IPS-18c (cell line): ENCODE results near the gene PLG.
"Not testable (repeated sequence)": the region's sequence is repeated elsewhere in the genome, so short reads cannot be mapped to it uniquely, and the experiment has no call there.

Experiments used
- H3K4me3 ChIP-seq: 2 replicates; pipeline ENCODE4 v1.7.0; 2013; ENCODE audit warnings: low read depth, mild to moderate bottlenecking, low read length, moderate library complexity; ENCODE audit not compliant: insufficient read depth
- H3K9me3 ChIP-seq: one replicate; pipeline ENCODE4 v1.6.1; 2013; ENCODE audit warnings: mild to moderate bottlenecking, low read length, moderate library complexity; ENCODE audit not compliant: control insufficient read depth, insufficient read depth

Gene PLG

DNA sequence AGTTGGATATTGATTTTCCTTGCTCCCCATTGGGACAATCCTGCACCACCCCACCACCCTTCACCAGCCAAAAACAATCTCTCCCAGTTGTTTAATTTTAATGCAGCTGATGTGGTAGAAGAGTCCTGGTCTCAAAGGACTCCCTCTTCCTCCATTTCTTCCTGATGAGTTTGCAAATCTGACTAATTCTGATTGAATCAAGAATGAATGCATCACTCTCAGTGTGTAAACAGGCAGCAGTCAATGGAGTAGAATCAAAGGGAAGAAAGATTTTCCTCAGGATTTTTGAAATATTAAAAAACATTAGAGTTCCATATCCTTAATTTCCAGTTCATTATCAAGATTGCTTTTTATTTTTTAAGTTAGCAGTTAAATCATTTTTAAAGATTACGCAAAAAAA, 54.0 kb downstream of the PLG start:
- H3K4me3 ChIP-seq = no peak overlapping the region
- H3K9me3 ChIP-seq = peaks cover 2% of the 10 kb centered on the region

DNA sequence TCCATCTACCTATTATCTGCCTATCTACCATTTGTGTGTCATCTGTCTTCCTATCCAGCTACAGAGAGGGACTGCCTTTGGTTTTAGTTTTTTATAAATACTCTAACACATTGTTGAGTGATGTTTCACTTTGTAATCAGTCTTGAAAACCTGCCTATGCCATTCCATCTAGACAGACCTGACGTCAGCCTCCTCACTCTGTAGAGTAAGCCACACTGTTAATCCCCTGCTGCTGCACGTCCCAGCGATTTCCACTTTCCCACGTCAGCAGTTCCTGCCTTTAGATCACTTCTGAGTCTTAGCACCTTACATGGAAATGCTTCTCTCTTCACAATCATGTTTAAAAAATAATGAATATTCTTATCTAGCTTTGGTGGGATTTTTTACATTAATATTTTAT, 54.8 kb downstream of the PLG start:
- peaks cover 2% of the 10 kb centered on the region for H3K9me3 ChIP-seq
- H3K4me3 ChIP-seq = no peak overlapping the region

DNA sequence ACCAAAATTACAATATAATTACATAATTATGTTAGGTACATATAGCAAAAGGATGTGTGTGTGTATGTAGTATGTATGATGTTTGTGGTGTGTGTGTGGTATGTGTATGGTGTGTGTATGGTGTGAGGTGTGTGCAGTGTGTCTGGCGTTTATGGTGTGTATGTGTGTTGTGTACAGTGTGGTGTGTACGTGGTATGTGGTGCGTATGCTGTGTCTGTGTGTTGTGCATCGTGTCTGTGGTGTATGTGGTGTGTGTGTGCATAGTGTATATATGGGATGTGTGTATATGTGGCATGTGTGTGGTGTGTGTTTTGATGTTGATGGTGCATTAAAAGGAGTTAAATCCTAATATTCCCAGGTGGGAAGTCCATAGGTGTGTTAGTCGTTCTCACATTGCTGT, 62.8 kb downstream of the PLG start:
- Histone ChIP-seq H3K9me3 (no peaks in the 10 kb centered on the region), H3K4me3 (no peak overlapping the region)

DNA sequence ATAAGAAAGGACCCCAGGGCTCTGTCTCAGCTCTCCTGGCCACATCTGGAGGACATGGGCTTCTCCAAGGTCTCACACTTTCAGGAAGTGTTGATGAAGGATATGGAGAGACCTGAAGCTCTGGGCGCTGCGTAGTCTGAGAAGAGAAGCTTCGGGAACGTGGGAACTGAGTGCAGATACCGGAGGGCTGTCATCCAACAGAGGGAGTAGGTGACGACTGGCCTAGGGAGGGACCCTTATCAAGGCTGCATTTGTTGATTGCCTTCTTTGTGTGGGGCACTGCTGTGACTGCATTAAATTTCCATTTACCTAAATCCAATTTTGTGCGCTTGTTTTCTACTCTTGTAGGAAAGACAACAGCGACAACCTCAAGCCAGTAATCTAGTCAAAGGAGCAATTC, 63.4 kb downstream of the PLG start:
- H3K4me3 ChIP-seq = no peak overlapping the region
- H3K9me3 ChIP-seq = no peaks in the 10 kb centered on the region

DNA sequence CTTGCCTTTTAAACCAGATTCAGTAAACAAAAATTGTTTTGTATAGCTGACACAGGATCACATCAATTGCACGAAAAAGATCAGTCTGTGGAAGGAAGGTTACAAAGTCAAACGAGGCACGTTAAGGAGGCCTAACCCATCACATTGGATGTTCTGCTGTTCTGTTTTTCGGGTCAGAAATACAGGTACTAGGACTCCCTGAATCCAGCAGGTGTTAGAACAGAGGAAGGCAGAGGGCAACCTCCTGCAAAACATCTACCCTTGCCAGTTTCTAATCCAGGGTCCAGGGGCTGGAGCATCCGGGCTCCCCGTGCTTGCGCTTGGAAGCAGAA, 64.6 kb downstream of the PLG start:
- no peaks in the 10 kb centered on the region for H3K9me3 ChIP-seq
- peak overlapping the region; percentile 64 for H3K4me3 ChIP-seq

DNA sequence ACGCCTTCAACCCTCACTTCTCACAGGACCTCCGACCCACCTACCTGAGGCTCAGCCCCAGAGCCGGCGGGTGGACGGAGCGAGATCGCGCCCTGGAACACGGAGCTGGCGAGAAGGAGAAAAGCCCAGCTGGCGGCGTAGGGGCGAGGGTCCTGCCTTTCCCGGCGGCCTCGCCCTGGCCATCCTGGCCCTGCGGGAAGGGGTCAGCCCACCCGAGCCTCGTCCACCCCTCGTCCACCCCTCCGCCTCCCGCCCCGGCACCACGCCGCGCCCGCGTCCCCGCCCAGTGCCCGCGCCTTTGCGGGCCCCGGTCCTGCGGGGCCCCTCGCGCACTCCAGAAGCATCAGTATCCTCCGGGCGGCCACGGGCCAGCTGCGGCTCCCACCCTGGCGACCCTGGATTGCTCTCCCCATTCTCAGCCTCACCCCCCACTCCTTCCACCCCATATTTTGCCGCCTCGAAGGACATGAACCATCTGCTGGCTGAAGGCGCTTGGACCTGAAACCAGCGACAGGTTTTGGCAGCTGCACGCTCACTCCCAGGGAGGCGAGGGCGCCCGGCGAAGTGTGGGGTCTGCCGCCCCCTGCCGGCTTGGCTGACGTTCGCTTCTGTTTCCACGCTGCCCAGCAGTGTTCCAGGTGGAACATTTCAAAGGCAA, 65.1 kb downstream of the PLG start:
- Histone ChIP-seq H3K4me3 (peak overlapping the region; percentile 64), H3K9me3 (no peaks in the 10 kb centered on the region)

DNA sequence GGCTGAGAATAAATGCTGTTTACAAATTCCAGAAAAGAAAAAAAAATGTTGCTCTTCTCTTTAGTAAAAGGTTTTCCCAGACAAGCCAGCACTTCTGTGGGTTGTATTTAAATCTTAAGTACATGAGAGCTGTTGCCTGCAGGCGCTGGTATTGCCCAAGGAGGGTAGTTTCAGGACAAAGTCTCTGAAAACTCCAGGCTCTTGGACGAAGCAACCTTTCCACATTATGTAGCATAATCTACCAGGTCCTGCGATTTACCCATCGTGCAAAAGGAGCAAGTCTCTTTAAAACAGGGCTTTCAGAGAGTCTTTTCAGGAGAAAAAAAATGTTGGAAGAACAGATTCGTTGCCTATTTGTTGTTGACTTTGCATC, 65.6 kb downstream of the PLG start:
- Histone ChIP-seq H3K4me3 (no peak overlapping the region; the same call in 1 of the 2 replicates), H3K9me3 (no peaks in the 10 kb centered on the region)

DNA sequence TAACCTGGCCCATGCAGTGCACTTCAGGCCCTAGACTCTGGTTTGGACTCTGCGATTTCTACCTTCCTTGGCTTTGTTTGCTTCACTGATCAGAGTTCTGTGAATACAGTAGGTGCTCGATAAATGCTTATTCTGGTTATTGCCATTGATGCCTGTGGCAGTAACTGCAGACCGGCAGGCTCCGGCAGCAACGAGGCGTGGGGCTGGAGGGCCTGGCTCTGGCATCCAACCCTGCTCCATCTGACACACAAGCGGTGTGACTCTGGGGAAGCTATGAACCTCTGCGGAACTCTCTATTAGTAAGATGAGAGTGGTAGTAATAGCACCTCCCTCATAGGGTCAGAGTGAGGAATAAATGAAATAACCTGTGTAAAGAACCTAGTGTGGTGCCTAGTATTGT, 66.1 kb downstream of the PLG start:
- H3K9me3 ChIP-seq = no peaks in the 10 kb centered on the region

DNA sequence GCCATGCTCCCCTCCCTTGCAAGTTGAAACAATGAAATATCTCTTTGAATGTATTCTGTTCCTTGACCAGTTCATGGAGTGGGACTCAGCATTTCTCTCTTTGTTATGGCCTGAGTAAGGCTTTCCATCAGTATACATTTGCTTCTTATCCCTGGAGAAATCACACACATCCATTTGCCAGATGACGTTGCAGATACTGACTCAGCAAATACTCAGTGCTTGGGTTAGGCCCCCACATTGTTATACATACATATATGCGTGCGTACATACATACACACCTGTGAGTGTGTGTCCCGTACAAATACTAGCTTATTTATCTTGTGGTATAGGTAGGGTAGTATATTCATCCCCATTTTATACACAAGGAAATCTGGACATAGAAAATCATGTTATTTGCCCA, 72.4 kb downstream of the PLG start:
- Histone ChIP-seq H3K9me3 (no peaks in the 10 kb centered on the region), H3K4me3 (no peak overlapping the region)

More for the DNA sequence above, 66.1 kb downstream of the PLG start:
- no peak overlapping the region for H3K4me3 ChIP-seq

DNA sequence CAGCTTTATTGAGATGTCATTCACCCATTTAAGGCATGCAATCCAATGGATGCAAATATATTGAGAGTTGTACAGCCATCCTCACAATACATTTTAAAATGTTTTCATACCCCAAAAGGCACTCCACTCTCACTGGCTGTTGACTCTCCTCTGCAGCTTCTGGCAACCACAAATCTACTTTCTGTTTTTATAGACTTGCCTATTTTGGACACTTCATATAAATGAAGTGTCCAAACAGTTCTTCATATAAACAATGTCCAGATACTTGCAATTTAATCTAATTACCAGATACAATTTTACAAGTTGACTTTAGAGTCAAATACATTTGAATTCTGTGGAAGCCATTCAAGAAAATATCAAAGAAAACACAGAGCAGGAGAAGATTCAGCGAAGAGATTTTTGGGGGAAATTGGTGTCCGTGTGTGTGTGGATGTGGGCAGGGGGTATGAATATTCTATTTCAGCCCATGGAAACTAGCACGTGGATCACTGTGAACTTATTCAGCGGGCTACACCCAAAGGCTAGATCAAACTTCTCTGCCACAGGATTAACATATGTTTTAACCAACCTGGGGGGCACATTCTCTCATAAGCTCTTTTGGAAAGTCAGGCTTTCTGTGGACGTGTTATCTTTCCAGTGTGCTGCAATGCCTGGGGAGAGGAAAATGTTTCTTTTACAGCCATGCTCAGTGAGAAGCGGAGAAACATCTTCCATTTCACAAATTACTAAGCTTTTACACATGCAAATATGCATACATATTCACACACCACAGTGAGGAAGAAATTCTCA, 73.9 kb downstream of the PLG start:
- no peaks in the 10 kb centered on the region for H3K9me3 ChIP-seq
- H3K4me3 ChIP-seq = no peak overlapping the region

DNA sequence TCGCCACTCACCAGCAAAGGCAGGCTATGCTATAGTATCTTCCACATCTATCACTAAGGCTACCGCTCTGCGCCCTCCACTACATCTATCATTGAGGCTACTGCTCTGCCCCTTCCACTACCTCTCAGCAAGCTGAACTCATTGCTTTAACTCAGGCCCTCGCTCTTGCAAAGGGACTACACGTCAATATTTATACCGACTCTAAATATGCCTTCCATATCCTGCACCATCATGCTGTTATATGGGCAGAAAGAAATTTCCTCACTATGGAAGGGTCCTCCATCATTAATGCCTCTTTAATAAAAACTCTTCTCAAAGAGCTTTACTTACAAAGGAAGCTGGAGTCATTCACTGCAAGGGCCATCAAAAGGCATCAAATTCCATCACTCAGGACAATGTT, 77.1 kb downstream of the PLG start:
- H3K4me3 ChIP-seq = not testable (repeated sequence)

DNA sequence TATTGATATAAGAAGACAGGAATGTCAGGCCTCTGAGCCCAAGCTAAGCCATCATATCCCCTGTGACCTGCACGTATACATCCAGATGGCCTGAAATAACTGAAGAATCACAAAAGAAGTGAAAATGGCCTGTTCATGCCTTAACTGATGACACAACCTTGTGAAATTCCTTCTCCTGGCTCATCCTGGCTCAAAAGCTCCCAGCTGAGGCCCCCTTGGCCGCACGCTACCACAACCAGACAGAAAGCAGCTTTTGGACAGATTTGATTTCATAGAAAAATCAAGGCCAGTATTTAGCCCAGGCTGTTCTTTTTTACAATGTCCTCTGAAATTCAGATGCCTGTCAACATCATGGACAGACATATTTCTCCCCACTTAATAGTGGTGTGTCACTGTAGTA, 78.6 kb downstream of the PLG start:
- H3K9me3 ChIP-seq, H3K4me3 ChIP-seq: not testable (repeated sequence)

More for the DNA sequence above, 77.1 kb downstream of the PLG start:
- H3K9me3 ChIP-seq = not testable (repeated sequence)

DNA sequence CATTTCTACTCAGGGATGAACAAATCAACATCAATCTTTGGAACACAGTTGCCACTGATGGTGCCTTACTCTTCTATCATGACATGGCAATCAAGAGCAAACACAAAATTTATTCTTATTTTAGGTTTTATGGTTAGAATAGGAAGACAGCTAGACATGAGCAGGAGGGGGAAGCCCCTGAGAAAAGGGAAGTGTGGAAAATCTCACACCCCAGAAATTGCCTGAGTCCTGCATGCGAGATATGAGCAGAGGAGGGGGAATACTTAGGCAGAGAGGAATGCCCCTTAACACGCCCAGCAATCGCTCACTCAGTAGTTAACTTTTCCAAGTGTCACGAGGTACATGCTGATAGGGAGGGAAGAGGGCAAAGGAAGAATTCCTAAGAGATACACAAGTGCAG, 79.3 kb downstream of the PLG start:
- no peaks in the 10 kb centered on the region for H3K9me3 ChIP-seq
- no peak overlapping the region for H3K4me3 ChIP-seq

DNA sequence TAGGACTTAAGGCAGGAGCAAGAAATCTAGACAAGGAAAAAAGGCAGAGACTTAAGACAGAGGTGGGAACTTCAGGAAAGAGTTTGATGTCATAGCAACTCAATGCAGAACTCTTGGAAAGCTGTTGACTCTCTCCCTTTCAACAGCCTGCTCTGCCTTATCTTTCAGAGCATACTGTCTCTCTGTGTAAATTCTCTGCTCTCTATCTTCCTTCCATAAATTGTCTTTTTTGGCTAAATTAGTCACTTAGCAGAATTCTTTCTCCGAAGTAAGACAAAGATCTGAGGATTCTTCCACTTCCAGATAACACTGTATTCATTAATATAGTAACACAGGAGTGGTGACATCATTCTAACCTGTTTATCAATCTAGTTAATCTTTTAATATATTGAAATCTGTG, 80.2 kb downstream of the PLG start:
- H3K9me3 ChIP-seq = no peaks in the 10 kb centered on the region
- H3K4me3 ChIP-seq = no peak overlapping the region

DNA sequence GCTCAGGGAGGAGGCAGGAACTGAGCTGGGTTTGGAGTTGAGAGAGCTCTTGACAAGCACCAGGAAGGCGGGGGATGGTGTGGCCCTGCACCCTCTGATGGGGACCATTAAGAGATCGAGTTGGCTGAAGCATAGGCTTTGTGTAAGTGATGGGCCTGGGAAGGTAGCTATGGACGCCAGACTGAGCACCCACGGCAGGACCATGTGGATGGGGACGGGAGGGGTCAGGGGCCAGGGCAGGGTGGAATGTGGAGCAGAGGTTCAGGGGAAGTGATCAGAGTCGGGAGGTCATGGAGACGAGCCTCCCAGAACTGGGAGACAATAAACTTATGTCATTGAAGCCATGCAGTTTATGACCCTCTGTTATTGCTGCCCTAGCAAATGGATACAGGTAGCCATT, 81.7 kb downstream of the PLG start:
- no peaks in the 10 kb centered on the region for H3K9me3 ChIP-seq

DNA sequence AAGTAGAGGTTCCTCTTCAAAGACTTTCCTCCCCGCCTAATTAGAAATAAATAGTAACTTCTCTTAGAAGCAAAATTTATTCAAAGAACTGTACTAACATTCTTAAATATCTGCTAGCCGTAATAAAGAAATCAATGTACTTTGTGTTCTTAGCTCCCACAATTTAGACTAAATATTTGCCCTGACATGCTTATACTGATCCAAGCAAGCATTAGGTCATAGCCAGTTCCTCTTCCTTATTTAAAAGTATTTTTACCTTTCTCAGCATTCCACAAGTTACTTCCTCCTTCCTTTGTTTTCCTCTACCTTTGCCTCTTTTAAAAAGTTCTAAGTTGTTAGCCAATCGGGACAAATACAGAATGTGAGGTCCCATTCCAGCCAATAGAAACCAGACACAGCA, 86.1 kb downstream of the PLG start:
- not testable (repeated sequence) for H3K9me3 ChIP-seq

More for the DNA sequence above, 81.7 kb downstream of the PLG start:
- no peak overlapping the region for H3K4me3 ChIP-seq

DNA sequence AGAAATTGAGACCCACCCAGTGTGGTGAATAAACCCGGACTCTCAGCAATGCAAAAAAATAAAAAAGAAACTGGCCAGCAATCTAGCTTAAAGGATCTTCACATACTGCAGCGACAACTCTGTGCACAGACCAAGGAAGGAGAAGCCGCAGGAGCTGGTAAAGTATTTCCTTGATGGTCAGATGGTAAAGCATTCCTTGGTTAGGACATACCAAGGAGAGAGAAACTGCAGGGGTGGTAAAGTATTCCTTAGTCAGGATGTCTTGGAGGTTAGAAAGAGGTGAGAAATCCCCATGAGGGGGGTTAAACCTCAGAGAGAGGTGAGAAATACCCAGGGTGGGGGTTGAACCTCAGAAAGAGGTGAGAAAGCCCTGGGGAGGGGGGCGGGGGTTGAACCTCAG, 86.8 kb downstream of the PLG start:
- Histone ChIP-seq H3K4me3 (no peak overlapping the region), H3K9me3 (no peaks in the 10 kb centered on the region)

More for the DNA sequence above, 86.1 kb downstream of the PLG start:
- H3K4me3 ChIP-seq = not testable (repeated sequence)

DNA sequence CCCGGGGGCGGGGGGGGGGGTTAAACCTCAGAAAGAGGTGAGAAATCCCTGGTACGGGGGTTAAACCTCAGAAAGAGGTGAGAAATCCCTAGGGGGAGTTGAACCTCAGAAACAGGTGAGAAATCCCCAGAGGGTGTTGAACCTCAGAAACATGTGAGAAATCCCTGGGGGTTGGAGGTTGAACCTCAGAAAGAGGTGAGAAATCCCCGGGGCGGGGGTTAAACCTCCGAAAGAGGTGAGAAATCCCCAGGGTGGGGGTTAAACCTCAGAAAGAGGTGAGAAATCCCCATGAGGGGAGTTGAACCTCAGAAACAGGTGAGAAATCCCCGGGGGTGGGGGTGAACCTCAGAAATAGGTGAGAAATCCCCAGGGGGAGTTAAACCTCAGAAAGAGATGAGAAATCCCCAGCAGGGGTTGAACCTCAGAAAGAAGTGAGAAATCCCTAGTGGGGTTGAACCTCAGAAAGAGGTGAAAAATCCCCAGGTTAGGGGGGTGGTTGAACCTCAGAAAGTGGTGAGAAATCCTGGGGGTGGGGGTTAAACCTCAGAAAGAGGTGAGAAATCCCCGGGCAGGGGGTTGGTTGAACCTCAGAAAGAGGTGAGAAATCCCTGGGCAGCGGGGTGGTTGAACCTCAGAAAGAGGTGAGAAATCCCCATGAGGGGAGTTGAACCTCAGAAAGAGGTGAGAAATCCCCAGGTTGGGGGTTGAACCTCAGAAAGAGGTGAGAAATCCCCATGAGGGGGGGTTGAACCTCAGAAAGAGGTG, 87.4 kb downstream of the PLG start:
- Histone ChIP-seq H3K9me3 (no peaks in the 10 kb centered on the region), H3K4me3 (no peak overlapping the region)
